A673 (cell line): ENCODE data around the gene USP12.

Experiments used
- CTCF ChIP-seq: fragments of 300-800, 200-600 bp; sonication (generic); conservative IDR thresholded peaks from 2 replicates; pipeline ENCODE4 v1.5.1; 2017; ENCODE audit warnings: low read depth, mild to moderate bottlenecking, antibody characterized with exemption, low read length, moderate library complexity, mixed read lengths
- EZH2 ChIP-seq: fragments of 200-600 bp; sonication (generic); IDR thresholded peaks from 2 replicates; pipeline ENCODE4 v1.6.1; 2017; ENCODE audit warnings: borderline replicate concordance, low read depth, mild to moderate bottlenecking, mixed read lengths, antibody characterized with exemption, low read length; ENCODE audit not compliant: poor library complexity, severe bottlenecking

GRCh38 chr13:27041341-27041740 lies 130.3 kb downstream of the USP12 start:
- TF ChIP-seq EZH2 (no peak), CTCF (no peak)
